ENCODE data around the gene VWA3B.

VWA3B gene, protein sequence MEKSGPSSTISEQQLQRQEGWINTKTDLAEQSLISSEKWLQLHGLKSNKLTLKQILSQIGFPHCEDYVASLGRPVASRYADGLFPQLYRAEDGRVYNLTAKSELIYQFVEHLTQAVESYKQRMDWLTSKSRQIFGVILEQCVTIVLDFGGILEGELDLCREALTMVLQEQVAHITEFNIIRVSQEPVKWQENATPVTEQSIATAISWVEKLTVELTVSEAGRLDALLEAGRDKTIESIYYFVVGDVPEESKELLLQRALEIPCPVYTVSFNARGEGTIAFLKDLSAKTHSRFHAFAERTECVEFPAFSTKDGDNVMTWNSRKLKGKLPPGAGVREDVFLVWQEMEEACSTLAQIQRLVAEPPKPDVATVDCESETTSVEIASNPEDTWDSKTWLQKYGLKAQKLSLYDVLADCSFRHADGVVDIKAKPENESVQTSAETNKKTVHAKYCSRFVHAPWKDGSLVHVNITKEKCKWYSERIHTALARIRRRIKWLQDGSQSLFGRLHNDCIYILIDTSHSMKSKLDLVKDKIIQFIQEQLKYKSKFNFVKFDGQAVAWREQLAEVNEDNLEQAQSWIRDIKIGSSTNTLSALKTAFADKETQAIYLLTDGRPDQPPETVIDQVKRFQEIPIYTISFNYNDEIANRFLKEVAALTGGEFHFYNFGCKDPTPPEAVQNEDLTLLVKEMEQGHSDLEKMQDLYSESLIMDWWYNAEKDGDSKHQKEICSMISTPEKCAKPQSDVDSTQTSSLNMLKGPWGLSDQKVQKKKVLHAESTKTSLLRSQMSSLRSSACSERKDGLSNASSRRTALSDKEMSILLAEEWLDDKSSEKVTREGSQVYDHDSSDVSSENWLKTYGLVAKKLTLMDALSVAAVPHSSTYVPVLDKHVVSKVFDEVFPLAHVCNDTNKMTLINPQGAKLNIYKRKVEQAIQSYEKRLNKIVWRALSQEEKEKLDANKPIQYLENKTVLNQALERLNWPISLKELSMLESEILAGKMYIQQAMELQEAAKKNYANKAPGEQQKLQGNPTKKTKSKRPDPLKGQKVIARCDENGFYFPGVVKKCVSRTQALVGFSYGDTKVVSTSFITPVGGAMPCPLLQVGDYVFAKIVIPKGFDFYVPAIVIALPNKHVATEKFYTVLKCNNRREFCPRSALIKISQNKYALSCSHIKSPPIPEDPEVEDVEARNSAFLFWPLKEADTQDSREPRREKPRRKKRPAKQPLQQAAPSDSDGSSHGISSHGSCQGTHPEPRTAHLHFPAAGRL (N-terminal part only)

DNA sequence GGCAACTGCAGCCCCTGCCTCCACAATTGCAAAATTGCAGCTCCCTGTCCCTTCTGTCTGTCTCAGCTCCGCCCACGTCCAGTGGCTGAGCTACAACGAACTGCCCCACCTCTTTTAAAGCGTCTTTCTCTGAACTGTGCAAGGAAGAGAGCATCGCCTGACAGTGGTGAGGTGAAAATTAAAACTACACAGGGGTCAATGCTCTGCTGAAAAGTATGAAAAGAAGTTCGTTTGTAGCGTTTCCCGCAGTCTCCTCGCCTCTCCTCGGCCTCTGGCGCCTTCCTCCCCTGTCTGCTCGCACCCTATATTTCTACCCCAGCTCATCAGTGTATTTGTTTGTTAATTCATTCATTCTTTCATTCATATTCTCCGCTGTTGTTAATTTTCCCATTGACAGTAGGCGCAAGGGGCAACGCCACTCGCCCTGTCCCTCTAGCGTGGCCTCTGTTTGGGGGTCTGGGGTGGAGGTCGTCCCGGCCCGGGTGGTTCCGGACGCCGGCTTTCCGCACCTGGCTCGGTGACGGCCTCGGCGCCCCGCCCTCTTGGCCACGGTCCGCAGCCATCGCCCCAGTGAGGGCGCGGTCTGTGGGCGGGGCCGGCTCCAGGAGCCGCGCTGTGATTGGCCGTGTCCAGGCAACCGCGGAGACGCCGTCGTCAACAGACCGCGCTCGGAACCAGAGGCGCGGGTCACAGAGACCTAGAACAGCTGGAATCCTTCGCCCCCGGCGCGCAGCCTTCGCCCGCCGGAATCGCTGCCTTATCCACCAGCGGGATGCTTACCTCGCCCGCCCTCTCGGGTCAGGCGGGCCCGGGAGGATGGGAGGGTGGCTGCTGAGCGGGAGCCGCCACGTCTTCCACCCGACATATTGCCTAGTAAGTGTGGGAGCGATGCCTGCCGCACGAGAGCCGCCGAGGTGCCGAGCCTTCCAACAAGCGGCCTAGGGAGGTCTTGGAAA lies at the start of gene VWA3B:
Gene VWA3B, plus strand, starts transcription at position 677 of the 956 bp plus-strand sequence. CDS start 5,926 bp downstream, outside the sequence.
- Histone ChIP-seq H2AFZ (ENCODE audit: low read length) (no peak within 1 kb of the TSS), H3K27me3 (ENCODE audit: insufficient read depth, low read length, poor library complexity, severe bottlenecking) (no peaks in the 10 kb centered on the region), H3F3A (ENCODE audit: low read depth) (no peaks in the 10 kb centered on the region), H3K79me2 (ENCODE audit: insufficient read depth, low read length) (no peaks in the 10 kb centered on the region), H3K9ac (ENCODE audit: low read depth, low read length, poor library complexity, severe bottlenecking) (no peak within 1 kb of the TSS), H3K4me3 (ENCODE audit: low read length, poor library complexity, severe bottlenecking) (no peak within 1 kb of the TSS), H3K36me3 (ENCODE audit: insufficient read depth, low read length) (no peaks in the 10 kb centered on the region), H3K9me3 (ENCODE audit: insufficient read depth, low read depth, low read length) (no peaks in the 10 kb centered on the region), H3K9me2 (replicated peaks; ENCODE audit: low read depth, low read length) (no peaks in the 10 kb centered on the region), H3K4me1 (ENCODE audit: insufficient read depth, low read length, poor library complexity, severe bottlenecking) (peaks cover 5% of the 10 kb centered on the region), H3K4me2 (ENCODE audit: low read depth, low read length, poor library complexity, severe bottlenecking) (no peak within 1 kb of the TSS), H4K20me1 (ENCODE audit: insufficient read depth, low read length, poor library complexity, severe bottlenecking) (no peaks in the 10 kb centered on the region)
- TF ChIP-seq EZH2phosphoT487 (IDR thresholded peaks at IDR 0.05; ENCODE audit: borderline replicate concordance): no peak
- TF ChIP-seq, protein P1, sequence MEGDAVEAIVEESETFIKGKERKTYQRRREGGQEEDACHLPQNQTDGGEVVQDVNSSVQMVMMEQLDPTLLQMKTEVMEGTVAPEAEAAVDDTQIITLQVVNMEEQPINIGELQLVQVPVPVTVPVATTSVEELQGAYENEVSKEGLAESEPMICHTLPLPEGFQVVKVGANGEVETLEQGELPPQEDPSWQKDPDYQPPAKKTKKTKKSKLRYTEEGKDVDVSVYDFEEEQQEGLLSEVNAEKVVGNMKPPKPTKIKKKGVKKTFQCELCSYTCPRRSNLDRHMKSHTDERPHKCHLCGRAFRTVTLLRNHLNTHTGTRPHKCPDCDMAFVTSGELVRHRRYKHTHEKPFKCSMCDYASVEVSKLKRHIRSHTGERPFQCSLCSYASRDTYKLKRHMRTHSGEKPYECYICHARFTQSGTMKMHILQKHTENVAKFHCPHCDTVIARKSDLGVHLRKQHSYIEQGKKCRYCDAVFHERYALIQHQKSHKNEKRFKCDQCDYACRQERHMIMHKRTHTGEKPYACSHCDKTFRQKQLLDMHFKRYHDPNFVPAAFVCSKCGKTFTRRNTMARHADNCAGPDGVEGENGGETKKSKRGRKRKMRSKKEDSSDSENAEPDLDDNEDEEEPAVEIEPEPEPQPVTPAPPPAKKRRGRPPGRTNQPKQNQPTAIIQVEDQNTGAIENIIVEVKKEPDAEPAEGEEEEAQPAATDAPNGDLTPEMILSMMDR (conservative IDR thresholded peaks at IDR 0.05; ENCODE audit: low read length): no peak

DNA sequence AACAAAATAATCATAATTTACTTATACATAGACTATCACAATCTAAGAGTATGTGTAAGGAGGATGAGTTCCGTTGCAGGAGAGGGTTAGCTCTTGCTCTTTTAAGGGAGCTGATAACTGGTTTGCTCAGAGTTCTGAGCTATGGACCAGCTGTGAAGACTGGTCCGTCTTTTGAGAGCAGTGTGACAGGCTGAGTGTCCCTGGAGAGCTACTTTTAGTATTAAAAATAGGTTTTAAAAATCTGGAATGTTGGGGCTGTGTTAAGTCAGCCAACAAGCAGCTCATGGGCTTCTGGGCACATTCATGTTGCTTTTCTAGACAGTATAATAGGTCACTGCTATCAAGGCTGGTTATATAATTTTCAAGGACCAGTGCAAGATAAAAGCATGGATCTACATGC lies 49.8 kb upstream of the VWA3B start:
- Histone ChIP-seq H3F3A (ENCODE audit: low read depth) (no peaks in the 10 kb centered on the region), H4K20me1 (ENCODE audit: insufficient read depth, low read length, poor library complexity, severe bottlenecking) (no peaks in the 10 kb centered on the region), H3K79me2 (ENCODE audit: insufficient read depth, low read length) (no peaks in the 10 kb centered on the region), H3K9me3 (ENCODE audit: insufficient read depth, low read depth, low read length) (no peaks in the 10 kb centered on the region), H3K4me2 (ENCODE audit: low read depth, low read length, poor library complexity, severe bottlenecking) (no peak overlapping the region), H3K4me1 (ENCODE audit: insufficient read depth, low read length, poor library complexity, severe bottlenecking) (no peaks in the 10 kb centered on the region), H3K9me2 (replicated peaks; ENCODE audit: low read depth, low read length) (no peaks in the 10 kb centered on the region), H2AFZ (ENCODE audit: low read length) (no peak overlapping the region), H3K4me3 (ENCODE audit: low read length, poor library complexity, severe bottlenecking) (no peak overlapping the region), H3K36me3 (ENCODE audit: insufficient read depth, low read length) (no peaks in the 10 kb centered on the region), H3K27me3 (ENCODE audit: insufficient read depth, low read length, poor library complexity, severe bottlenecking) (no peaks in the 10 kb centered on the region), H3K9ac (ENCODE audit: low read depth, low read length, poor library complexity, severe bottlenecking) (no peak overlapping the region)
- TF ChIP-seq, protein P1 (conservative IDR thresholded peaks at IDR 0.05; ENCODE audit: low read length): no peak
- TF ChIP-seq EZH2phosphoT487 (IDR thresholded peaks at IDR 0.05; ENCODE audit: borderline replicate concordance): no peak
